Anterior cingulate cortex (tissue), 58 donors: ENCODE data around the gene ASH1L.
"Not testable (repeated sequence)": the region's sequence is repeated elsewhere in the genome, so short reads cannot be mapped to it uniquely, and the experiment has no call there.

Experiments
- DNase-seq, 58 donors: peaks; one replicate each; lab custom pipeline; 2025; lab: John Stamatoyannopoulos, UW

ASH1L gene

DNA sequence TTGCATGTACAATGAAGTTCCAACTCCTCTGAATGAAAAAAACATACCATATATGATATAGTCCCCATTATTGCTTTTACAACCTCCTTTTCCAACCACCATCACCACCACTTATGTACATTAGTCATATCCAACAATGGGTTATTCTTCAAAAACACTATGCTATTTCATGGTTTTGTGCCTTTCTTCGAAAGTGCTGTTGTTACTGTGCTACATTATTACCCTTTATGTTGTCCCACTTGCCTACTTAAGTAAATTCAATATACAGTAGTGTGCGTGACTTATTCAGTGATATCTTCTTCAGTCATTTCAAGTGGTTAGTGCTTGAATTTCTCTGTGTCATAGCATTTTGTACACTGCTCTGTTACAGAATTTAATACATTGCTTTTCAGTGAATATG, 105.3 kb downstream of the ASH1L start:
- DNase-seq, result no peak

GRCh38 chr1:155455588-155456195, 106.9 kb downstream of the ASH1L start:
- DNase-seq, result no peak

DNA sequence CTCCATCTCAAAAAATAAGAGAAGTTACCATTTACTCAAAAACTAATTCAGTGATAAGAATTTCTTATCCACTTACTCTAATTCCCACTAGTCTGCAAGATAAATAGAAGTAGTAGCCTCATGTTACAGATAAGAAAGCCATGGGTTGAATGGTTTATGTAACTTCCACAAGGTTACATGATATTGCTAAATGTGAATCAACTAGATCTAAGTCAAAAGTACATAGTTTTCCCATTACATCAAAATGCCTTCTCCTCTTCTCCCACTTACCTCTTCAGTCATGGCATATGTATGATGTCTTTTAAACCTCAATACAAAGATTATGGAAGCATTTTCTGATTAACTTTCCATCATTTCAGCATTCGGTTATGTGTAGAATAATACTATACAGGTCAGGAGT, 108.5 kb downstream of the ASH1L start:
- DNase-seq, result no peak

DNA sequence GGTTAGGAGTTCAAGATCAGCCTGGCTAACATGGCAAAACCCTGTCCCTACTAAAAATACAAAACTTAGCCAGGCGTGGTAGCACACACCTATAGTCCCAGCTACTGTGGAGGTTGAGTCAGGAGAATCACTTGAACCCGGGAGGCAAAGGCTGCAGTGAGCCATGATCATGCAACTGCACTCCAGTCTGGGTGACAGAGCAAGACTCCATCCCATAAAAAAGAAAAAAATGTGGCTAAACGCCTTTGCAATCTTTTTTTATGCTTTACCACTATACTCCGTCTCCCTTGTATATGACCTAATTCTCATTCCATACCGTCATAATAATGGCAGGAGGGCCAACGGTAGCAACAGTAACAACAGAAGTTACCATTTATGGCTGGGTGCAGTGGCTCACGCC, 109.5 kb downstream of the ASH1L start:
- no peak for DNase-seq

GRCh38 chr1:155451199-155451598, 111.4 kb downstream of the ASH1L start:
- no peak for DNase-seq

DNA sequence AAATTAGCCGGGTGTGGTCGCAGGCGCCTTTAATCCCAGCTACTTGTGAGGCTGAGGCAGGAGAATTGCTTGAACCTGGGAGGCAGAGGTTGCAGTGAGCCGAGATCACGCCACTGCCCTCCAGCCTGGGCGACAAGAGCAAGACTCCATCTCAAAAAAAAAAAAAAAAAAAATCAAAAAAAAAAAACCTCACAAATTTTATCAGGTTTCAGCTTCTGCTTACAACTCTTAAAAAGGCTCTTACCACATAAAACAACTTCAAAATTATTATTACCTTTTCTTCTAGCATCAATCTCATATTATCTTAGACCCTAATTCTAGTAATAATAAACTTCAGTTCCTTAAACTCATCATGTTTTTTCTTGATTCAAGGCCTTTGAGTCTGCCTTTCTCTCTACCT, 120.2 kb downstream of the ASH1L start:
- DNase-seq, result not testable (repeated sequence)

DNA sequence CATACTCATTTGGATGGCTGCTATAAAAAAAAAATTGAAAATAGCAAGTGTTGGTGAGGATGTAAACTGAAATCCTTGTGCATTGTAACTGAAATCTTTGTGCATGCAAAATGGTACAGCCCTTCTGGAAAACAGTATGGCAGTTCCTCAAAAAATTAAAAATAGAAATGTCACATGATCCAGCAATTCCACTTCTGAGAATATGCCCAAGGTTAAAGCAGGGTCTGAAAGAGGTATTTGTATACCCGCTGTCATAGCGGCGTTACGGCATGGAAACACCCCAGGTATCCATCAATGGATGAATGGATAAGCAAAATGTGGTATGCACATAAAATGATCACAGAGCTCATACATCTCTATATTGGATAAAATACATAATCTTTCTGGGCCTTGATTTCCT, 125.2 kb downstream of the ASH1L start:
- no peak for DNase-seq

DNA sequence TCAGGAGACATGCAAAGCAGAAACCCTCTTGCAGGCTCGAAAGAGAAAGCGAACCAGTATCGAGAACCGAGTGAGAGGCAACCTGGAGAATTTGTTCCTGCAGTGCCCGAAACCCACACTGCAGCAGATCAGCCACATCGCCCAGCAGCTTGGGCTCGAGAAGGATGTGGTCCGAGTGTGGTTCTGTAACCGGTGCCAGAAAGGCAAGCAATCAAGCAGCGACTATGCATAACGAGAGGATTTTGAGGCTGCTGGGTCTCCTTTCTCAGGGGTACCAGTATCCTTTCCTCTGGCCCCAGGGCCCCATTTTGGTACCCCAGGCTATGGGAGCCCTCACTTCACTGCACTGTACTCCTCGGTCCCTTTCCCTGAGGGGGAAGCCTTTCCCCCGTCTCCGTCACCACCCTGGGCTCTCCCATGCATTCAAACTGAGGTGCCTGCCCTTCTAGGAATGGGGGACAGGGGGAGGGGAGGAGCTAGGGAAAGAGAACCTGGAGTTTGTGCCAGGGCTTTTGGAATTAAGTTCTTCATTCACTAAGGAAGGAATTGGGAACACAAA, 128.7 kb downstream of the ASH1L start:
- peak in 2 of 58 donors; percentile 2 to 21 for DNase-seq

GRCh38 chr1:155433128-155433830, 129.3 kb downstream of the ASH1L start:
- not testable (repeated sequence) for DNase-seq

DNA sequence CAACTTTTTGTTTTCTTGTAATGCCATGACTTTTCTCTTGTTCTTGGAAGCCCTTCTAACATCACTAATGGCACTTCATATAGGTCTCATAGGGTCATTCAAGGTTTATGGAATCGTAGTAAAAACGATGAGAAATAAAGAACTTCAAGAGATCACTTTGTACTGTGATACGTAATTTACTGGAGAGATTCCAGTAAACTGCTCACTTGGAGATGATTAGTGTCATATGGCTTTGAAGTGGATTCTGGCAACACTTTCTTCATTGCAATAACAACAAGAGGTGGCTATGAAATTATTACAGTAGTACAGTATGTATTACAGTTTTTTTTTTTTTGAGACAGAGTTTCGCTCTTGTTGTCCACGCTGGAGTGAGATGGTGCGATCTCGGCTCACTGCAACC, 138.5 kb downstream of the ASH1L start:
- no peak for DNase-seq

DNA sequence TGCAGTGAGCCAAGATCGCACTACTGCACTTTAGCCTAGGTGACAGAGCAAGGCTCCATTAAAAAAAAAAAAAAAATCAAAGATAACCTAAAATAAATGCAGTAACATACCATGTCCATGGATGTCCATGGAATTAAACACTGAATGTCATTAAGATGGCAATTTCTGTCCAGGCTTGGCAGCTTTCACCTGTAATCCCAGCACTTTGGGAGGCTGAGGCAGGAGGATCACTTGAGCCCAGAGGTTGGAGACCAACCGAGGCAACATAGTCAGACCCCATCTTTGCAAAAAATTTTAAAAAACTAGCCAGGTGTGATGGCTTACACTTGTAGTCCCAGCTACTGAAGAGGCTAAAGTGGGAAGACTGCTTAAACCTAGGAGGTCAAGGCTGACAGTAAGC, 141.8 kb downstream of the ASH1L start:
- DNase-seq, result no peak

- not testable (repeated sequence) for DNase-seq
These were observed 150.8 kb downstream of the ASH1L start for GRCh38 chr1:155411840-155412239.

- no peak for DNase-seq
These were observed 151.7 kb downstream of the ASH1L start for GRCh38 chr1:155410931-155411330.

- DNase-seq, result no peak
These were observed 165.6 kb downstream of the ASH1L start for GRCh38 chr1:155396874-155397476.

DNA sequence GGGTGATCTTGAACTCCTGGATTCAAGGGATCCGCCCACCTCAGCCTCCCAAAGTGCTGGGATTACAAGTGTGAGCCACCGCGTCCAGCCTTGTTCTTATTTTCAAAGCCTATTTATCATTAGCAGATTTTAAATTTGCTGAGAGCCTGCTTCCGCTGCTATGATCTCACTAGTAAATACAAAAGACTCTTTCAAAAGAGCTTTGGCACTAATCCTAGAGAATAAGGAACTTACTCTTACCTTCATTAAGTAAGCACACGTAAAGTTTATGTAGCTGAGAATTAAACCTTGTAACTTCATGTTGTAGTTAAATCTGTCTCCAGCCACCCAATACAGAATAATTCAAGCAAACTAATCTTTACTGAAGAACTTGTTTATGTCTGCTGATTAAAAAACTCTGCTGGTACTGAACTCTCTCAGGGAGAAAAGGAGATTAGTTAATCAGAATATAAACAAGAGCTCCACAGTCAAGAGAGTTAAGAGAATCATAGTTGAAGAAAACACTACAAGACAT, 169.6 kb downstream of the ASH1L start:
- peak in 2 of 58 donors; percentile 6 to 8 for DNase-seq

GRCh38 chr1:155389826-155390225, 172.8 kb downstream of the ASH1L start:
- DNase-seq, result no peak

DNA sequence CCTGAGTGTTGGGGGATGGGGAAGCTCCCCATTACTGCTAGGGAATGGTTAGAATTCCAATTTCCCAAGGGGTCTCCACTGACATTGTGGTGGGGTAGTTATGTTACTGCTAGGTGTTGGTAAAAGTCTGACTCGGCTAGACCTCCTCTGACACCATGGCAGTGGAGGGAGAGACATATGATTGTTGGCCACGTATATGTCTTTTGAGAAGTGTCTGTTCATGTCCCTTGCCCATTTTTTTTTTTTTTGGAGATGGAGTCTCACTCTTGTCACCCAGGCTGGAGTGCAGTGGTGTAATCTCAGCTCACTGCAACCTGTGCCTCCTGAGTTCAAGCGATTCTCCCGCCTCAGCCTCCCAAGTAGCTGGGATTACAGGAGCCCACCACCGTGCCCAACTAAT, 176.8 kb downstream of the ASH1L start:
- not testable (repeated sequence) for DNase-seq

DNA sequence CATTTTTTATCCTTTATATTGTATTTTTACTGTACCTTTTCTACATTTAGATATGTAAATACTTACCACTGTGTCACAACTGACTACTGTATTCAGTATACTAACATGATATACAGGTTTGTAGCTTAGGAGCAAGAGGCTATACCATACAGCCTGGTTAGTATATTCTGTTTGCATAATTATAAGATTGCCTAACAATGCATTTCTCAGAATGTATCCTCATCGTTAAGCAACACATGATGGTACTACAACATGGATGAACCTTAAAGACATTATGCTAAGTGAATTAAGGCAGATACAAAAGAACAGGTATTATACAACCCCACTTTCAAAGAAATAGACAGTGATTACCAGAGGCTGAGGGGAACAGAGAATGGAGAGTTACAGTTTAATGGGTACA, 179.2 kb downstream of the ASH1L start:
- no peak for DNase-seq

DNA sequence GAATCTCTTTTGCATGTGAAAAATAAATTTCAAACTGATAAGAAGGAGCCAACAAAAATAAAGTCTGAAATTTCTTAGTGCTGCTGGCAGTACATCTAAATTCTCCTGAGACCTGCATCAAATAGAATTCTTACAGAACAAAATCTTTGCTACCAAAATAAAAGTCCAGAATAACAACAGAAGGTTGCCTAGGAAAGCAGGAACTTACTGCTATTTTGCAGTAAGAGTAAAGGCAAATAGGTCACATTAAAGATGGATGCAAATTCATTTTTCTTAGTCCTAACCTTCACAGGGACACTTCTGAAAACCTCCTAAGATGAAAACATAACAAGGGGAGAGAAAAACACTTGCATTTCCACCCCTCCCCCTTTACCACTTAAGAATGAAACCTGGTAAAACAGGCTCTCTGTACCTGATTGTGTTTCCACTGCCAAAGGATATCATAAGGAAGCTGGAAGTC, 182.9 kb downstream of the ASH1L start:
- peak in 1 of 58 donors; percentile 8 for DNase-seq

- no peak for DNase-seq
These were observed 183.4 kb downstream of the ASH1L start for GRCh38 chr1:155379180-155379579.

DNA sequence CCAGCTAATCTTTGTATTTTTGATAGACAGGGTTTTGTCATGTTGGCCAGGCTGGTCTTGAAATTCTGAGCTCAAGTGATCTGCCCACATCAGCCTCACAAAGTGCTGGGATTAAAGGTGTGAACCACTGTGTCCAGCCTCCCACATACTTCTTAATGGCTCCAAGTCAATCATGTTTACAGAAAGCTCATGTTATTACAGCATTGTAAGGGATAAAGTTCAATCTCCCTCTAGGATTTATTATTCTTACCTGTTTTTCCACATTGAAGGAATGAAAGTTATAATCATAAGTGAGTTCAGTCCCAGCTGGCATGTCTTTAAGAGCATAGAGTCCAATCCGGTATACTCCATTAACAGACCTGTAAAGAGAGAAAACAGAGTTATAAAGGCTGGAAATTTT, 202.6 kb downstream of the ASH1L start:
- DNase-seq, result no peak
